SHP77 (cell line): ENCODE data around the gene PITPNC1.
"Not testable (repeated sequence)": the region's sequence is repeated elsewhere in the genome, so short reads cannot be mapped to it uniquely, and the experiment has no call there.

ENCODE experiments used
- DNase-seq, 2 experiments: peaks; one replicate each; lab custom pipeline; 2025; lab: John Stamatoyannopoulos, UW

PITPNC1 gene

GRCh38 chr17:67623767-67624166 is 246.7 kb downstream of the PITPNC1 start:
- no peak for DNase-seq

DNA sequence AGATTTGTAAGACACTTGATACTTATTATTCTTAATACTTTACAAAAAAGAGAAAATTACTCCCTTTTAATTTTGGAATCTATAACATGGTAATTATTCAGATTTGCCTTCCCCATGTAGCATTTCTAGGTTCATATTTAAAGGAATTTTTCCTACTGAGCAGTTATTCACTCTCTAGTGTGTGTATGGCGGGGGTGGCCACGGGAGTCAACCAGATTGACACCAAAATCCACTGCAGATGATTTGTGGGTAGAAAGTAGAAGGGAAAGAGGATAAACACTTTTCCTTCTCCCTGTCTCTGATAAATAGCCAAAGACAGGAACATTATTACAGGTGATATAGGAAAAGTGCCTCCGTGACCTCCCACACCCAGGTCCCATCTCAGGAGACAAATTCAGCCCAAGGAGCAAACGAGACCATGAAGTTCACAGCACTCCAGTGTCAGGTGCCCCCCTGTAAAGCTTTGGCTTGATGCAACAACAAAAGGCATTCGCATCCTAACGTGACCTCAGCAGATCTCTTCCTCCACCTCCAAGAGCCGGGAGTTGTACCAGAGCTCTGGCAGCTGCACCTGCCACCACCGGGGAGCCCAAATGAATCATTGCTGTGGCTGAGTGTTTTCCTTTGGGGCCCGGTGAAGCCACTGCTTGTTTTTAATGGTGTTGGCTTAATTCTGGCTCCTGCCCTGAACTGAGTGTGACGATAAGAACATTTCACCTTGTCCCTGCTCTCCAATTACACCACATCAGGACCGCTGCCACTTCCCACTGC is 248.0 kb downstream of the PITPNC1 start:
- peak; percentile 78 to 89 for DNase-seq

DNA sequence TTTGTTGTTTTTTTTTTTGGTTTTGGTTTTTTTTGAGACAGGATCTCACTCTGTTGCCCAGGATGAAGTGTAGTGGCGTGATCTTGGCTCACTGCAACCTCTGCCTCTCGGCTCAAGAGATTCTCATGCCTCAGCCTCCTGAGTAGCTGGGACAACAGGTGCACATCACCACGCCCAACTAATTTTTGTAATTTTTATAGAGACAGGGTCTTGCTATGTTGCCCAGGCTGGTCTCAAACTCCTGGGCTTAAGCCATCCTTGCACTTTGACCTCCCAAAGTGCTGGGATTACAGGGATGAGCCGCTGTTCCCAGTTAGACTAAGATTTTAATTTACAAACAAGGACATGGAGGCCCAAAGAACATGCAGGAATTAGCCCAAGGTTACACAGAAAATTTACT is 248.9 kb downstream of the PITPNC1 start:
- no peak for DNase-seq

DNA sequence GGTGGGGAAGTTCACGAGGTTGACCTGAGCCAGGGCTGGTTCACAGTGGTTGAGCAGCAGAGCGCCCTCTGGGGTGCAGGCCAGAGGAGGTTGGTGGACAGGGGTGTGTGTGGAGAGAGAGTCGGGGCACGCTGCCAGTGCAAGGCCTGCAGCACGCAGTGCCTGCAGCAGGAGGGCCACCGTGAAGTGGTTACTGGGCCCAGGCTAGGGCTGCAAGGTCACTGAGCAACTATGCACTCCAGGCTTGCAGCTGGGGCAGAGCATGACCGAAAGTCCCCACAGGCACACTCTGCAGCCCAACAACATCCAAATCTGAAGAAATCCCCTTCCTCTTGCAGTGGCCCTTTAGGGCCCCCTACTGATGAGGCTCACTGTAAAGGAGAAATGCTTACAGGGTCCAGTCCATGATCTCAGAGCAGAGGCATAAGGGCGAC is 251.5 kb downstream of the PITPNC1 start:
- no peak for DNase-seq

- DNase-seq, result no peak
These were observed 252.9 kb downstream of the PITPNC1 start for GRCh38 chr17:67629971-67630320.

GRCh38 chr17:67630836-67631235 is 253.8 kb downstream of the PITPNC1 start:
- DNase-seq, result not testable (repeated sequence)

GRCh38 chr17:67632141-67632540 is 255.1 kb downstream of the PITPNC1 start:
- no peak for DNase-seq

GRCh38 chr17:67633751-67634211 is 256.7 kb downstream of the PITPNC1 start:
- no peak for DNase-seq

DNA sequence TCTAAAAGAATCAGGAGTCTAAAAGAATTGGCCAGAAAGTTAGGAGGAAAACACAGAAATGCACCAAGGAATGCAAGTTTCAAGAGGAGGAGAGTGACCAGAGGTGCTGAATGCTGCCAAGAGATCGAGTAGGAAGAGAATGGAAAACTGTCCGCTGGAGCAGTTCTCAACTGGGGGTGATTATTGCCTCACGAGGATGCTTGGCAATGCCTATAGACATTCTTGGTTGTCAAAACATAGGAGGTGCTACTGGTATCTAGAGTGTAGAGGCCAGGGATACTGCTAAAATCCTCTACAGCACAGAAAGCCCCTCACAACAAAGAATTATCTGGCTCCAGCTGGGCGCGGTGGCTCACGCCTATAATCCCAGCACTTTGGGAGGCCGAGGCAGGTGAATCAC is 258.6 kb downstream of the PITPNC1 start:
- no peak for DNase-seq

DNA sequence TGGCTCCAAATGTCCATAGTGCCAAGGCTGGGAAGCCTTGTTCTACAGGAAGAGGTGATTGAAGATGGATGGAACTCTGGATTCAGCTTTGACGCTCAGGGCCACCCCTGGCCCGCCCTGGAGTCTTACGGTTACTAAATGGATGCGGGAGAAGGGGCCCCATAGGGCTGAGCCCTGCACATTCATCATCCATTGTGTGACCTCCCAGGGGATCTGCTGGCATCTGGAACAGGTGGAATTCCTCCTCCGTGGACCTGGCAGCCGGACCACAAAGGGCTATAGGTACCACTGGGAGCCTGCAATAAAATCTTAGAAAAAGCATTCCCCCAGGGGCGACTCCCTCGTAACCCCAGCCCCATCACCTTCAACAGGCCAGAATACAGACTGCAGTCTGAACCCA is 259.2 kb downstream of the PITPNC1 start:
- no peak for DNase-seq

DNA sequence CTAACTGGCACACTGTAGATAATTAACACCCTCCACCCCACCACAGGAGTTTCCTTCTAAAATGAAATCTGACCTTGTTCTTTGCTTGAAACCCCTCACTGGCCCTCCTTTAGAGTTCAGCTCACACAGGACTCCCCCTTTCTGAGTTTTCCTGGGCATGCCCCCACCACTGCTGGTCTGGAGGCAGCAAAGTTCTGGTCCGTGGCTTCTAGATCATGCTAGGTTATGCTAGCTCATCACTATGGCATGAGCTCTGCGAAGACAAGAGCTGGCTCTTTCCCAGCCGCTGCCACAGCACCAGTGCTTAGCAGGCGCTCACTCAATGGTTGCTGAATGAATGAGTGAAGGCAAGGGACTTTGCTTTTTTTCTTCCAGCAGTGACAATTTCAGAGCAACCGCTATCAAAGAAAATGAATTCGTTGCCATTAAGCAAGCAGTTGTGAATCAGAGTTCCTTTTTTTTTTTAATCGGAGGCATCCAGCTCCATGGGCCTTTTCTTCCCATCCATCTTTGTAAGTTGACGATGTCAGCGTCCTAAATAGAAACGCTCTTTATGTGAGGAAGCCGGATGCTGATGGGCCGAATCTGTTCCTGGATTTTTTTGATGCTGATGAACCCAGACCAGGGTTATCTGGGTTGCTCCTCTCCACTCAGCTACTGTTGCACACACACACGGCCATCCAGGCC is 259.9 kb downstream of the PITPNC1 start:
- no peak for DNase-seq

DNA sequence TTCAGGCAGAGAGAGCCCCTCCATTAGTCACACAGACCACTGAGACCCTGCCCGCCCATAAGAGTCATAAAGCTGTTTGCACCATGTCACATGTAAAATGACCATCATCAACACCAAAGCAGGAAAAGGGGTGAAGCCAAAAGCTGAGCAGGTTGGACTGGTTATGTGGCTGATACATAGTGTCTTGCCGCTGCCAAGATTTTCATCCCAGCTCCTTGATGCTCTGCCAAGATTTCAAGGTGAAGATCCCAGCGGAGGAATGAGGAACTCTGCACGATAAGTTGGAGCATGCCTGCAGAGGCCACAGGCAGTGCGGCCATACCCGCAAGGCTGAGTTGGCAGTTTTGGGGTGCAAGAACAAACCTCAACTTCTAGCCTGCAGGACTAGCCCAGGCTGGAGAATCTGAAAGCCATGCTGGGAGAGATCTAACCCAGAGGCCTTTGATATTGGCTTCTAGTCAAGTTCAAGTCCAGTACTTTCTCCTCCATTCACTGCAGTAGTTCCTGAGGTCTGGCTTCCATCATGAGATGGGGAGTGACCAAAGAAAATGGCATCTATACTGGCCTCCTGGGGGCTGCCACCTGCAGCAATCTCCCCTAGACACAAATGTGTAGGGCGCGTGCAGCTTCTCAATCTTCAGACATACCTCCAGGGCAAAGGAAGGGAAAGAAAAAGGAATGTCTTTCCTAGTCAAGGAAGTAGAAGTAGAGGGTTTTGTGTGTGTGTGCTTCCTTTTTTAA is 261.0 kb downstream of the PITPNC1 start:
- no peak for DNase-seq

- DNase-seq, result no peak
These were observed 261.8 kb downstream of the PITPNC1 start for GRCh38 chr17:67638871-67639270.

- DNase-seq, result no peak
These were observed 262.5 kb downstream of the PITPNC1 start for GRCh38 chr17:67639555-67639954.

GRCh38 chr17:67639979-67640378 is 262.9 kb downstream of the PITPNC1 start:
- no peak for DNase-seq

GRCh38 chr17:67642488-67642887 is 265.4 kb downstream of the PITPNC1 start:
- DNase-seq, result no peak

GRCh38 chr17:67644061-67644460 is 267.0 kb downstream of the PITPNC1 start:
- DNase-seq, result no peak

- DNase-seq, result not testable (repeated sequence)
These were observed 268.1 kb downstream of the PITPNC1 start for GRCh38 chr17:67645195-67645594.

GRCh38 chr17:67646472-67646871 is 269.4 kb downstream of the PITPNC1 start:
- no peak for DNase-seq

DNA sequence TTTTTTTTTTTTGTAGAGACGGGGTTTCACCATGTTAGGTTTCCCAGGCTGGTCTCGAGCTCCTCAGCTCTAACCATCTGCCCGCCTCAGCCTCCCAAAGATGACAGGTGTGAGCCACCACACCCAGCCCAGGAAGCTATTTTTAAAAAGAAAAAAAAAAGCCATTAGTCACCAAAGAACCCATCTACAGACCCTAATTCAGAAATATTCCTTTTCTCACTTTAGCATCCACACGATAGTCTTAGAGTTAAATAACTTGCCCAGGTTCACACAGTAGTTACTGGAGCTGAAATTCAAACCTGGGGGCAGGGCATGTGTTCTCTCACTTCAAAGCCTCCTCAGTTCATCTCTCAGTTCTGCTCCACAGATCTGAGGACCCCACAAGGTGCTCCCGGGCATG is 270.4 kb downstream of the PITPNC1 start:
- no peak for DNase-seq

DNA sequence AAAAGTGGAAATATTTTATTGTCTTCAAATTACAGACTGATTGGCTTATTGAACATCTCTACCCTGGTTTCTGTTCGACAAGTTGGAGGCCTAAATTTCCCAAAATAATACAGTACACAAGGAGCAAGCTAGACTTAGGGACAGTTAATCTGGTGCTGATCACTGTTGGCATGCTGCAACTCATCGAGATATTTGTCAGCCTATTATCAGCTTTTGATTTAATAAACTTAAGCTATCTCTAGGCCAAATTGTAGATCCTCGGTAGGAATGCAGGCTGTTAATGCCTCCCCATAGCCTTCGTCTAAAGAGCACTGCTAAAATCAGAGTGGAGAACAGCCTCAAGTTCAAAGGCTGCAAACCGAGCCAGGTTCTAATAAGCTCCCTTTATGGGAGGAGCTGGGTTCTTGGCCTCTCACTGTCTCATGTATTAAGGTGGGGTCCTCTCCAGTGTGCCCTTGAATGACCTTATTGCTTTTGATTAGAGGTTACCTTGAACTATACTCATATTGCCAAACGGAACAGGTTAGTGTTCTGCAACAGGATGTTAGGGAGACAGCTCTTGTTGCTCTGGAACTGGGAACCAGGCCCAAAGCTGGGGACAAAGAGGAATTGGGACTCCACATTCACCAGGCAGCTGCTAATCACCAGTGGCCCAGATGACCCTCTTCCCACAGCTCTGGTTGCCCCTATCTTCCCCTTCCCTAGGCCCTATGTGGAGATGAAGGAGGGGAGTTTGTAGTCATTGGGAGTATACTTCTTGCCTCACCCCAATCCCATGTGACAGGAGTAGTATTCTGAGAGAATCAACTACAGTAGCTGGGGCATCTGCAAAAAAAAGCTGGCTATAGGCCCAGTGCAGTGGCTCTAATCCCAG is 271.2 kb downstream of the PITPNC1 start:
- no peak for DNase-seq

GRCh38 chr17:67648906-67649295 is 271.8 kb downstream of the PITPNC1 start:
- DNase-seq, result not testable (repeated sequence)
